Erythroblast (primary cell): ENCODE results near the gene L2HGDH.

Experiments used
- GATA1 ChIP-seq: IDR thresholded peaks from 2 replicates; pipeline ENCODE4 v1.6.1; 2011; ENCODE audit warnings: low read depth, mild to moderate bottlenecking, control low read depth, low read length, moderate library complexity
- POLR2A ChIP-seq: IDR thresholded peaks from 2 replicates; pipeline ENCODE4 v1.6.1; 2011; ENCODE audit warnings: mild to moderate bottlenecking, low read length

GRCh38 chr14:50263321-50263720 is 48.7 kb downstream of the L2HGDH start:
- TF ChIP-seq POLR2A (no peak), GATA1 (no peak)
